Adipose tissue (tissue), 3 donors: ENCODE results near the gene CNTNAP5. TPM values are rescaled to one million over a fixed set of nuclear protein-coding genes. Genes with fewer than 3 reads are reported as not detected.

Experiments used
- H3K27ac ChIP-seq: one replicate; pipeline ENCODE4 v1.5.1; 2013; ENCODE audit warnings: low read depth, low read length
- WGBS, 3 donors: extraction: QIAGEN DNeasy Blood & Tissue Kit; methylation state at CpG; one replicate each; pipeline ENCODE4 v1.1.7; 2013; 5-methylcytosine and 5-hydroxymethylcytosine counted together
- polyA plus RNA-seq, 3 donors: library from polyadenylated mRNA; stranded (reverse); fragments of 200-250 nt; gene quantifications; one replicate each; pipeline ENCODE4 v1.2.3, GENCODE V29; 2013
- donor health status: healthy with polysubstance abuse.
- donor health status: Bipolar disorder and iron deficiency.
- donor health status: healthy.

The CNTNAP5 gene
- polyA plus RNA-seq, 3 donors, result 0.10 TPM; not detected in 2

GRCh38 chr2:124301915-124302314 lies 276.8 kb downstream of the CNTNAP5 start:
- H3K27ac ChIP-seq, result no peak overlapping the region

GRCh38 chr2:124308319-124309062 lies 283.4 kb downstream of the CNTNAP5 start:
- 48 to 70% (median 62%) methylated on average over 1 of the region's 1 CpG for WGBS, 3 donors
- no peak overlapping the region for H3K27ac ChIP-seq

GRCh38 chr2:124309563-124310138 lies 284.6 kb downstream of the CNTNAP5 start:
- WGBS, 3 donors, result 80 to 90% (median 86%) methylated on average over 8 of the region's 8 CpGs

DNA sequence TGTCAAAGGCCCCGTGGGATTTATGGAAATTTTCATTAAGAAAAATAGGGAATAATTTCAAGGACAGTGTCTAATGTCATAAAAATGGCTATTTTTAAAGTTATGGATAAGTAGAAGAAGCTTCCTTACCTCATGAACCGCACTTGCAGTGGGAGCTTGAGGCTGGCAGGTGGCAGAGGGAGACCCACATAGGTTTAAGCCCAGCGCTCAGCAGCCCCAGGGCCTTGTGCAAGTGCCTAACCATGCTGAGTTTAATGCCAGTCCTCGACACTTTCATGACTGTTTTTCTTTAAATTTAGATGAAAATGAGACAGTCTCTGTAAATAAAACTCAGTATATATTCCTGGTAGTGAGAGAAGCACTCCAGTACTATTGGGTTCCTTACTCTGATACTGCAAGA lies 285.6 kb downstream of the CNTNAP5 start:
- no peak overlapping the region for H3K27ac ChIP-seq
- WGBS, 3 donors, result 69 to 81% (median 79%) methylated on average over 4 of the region's 4 CpGs

More at GRCh38 chr2:124309563-124310138, 284.6 kb downstream of the CNTNAP5 start:
- H3K27ac ChIP-seq, result no peak overlapping the region

DNA sequence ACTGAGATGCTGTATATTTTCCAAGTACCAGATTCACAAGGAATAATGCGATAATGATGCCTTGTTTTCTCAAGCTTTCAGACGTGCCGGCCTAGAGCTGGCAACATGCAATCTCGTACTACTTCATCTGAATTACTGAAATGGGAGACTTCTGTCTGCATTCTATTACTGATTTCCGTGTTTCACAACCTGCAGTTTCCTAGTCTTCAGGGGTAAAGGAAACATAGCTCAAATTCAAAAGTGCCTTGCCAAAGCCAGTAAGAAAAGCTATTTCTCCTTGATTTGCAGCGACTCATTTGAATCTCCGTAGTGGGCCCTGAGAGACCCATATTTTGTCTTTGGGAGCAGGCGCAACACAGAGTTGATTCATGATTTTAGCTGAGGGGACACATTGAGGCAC lies 289.0 kb downstream of the CNTNAP5 start:
- H3K27ac ChIP-seq, result no peak overlapping the region
- 88 to 94% (median 93%) methylated on average over 8 of the region's 8 CpGs for WGBS, 3 donors

GRCh38 chr2:124315221-124315880 lies 290.3 kb downstream of the CNTNAP5 start:
- WGBS, 3 donors, result 59 to 75% (median 75%) methylated on average over 6 of the region's 6 CpGs
- H3K27ac ChIP-seq, result no peak overlapping the region

DNA sequence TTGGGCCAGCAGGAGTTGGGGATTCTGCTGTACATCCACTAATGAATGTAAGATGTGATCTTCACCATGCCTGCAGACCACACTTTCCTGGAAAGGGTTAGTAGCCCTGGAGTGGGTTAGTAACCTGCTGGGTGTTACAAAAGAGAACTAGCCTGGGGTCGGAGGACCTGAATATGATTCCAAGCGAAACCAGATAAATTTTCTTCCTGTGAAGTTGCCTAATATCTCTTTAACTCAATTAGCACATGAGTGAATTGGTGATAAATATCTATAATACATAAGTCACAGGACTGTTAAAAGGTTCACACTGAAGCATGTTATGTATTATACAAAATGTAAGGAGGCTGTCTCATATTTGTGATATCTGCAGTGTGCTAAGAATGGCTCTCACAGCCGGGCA lies 291.0 kb downstream of the CNTNAP5 start:
- H3K27ac ChIP-seq, result no peak overlapping the region
- 80 to 88% (median 85%) methylated on average over 3 of the region's 3 CpGs for WGBS, 3 donors

DNA sequence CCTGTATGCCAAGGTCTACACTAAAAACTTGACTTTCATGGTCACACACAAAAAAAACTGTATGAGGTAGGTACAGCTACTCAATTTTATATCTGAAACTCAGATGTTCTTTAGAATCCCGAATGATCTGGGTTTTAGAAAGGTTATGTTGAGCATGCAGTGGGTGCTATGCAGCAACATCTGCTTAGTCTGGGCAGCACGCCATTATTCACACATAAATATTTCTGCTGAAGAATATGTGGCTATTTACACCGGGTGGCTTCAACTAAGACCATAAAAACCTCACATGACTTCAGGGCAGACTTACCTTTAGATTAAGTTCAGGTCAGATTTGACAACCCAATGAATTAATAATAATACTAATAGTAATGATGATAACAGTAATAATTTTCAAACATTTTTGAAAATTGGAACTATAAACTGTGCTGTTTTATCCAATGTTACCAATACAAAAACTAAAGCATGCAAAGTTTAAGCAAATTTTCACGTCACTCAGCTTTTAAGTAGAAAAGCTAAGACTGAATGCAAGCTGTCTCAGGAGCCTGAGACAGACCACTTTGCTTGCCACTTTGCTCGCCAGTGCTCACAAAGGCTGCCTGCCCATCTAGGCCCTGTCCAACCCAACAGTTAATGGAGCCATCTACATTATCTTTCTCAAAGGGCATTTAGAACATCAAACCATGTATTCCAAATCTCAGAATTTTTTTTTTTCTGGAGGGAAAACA lies 292.0 kb downstream of the CNTNAP5 start:
- 68 to 76% (median 75%) methylated on average over 5 of the region's 5 CpGs for WGBS, 3 donors
- H3K27ac ChIP-seq, result no peak overlapping the region

GRCh38 chr2:124317628-124318027 lies 292.5 kb downstream of the CNTNAP5 start:
- 53 to 66% (median 65%) methylated on average over 1 of the region's 1 CpG for WGBS, 3 donors
- H3K27ac ChIP-seq, result no peak overlapping the region

- H3K27ac ChIP-seq, result no peak overlapping the region
- WGBS, 3 donors, result 62 to 68% (median 66%) methylated on average over 2 of the region's 2 CpGs
These were observed 293.8 kb downstream of the CNTNAP5 start for GRCh38 chr2:124318913-124319312.

DNA sequence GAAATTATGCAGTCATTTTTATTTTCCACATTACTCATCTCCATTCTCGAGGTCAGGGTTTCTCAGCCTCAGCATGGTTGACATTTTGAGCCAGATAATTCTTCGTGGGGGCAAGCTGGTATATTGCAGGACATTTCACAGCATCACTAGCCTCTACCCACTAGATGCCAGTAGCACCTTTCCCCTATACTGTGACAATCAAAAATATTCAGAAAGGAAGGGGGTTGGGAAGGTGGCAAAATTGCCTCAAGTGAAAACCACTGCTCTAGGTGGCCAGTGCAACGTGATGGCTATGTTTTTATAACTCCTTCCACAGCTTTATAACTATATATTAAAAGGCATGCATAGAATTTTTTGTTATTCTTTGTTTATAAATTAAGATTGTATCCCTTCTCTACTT lies 294.5 kb downstream of the CNTNAP5 start:
- WGBS, 3 donors, result 49 to 80% (median 69%) methylated on average over 3 of the region's 3 CpGs
- H3K27ac ChIP-seq, result no peak overlapping the region

DNA sequence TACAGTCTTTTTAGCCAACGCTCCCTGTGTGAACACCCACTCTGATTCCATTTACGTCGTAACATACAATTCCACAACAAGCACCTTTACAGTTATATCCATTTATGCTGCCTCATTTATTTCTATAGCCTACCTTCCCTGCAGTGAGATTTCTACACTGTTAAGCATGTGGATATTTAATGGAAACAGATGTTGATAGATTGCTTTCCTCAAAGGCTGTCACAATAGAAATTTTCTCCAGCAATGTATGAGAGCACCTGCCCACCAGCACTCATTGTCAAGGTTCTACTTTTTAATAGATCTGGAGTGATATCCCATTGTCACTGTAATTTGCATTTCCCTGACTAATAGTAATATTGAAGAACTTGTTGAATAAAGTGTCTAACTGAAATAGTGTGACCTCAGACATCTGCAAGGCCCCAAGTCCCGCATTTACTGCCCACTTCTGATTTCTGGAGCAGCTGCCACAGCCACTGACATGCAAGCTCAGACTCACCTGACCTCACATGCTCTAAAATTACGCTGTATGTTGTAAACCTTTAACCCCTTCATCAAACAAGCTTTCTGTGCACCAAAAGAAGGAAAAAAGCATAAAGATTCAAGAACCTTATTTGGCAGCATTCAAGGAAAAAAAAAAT lies 295.1 kb downstream of the CNTNAP5 start:
- WGBS, 3 donors, result 72 to 92% (median 90%) methylated on average over 5 of the region's 5 CpGs
- H3K27ac ChIP-seq, result no peak overlapping the region

GRCh38 chr2:124323321-124323720 lies 298.2 kb downstream of the CNTNAP5 start:
- 53 to 86% (median 82%) methylated on average over 2 of the region's 2 CpGs for WGBS, 3 donors

GRCh38 chr2:124325667-124326440 lies 300.8 kb downstream of the CNTNAP5 start:
- no peak overlapping the region for H3K27ac ChIP-seq
- 33 to 61% (median 39%) methylated on average over 3 of the region's 3 CpGs for WGBS, 3 donors

More at GRCh38 chr2:124323321-124323720, 298.2 kb downstream of the CNTNAP5 start:
- H3K27ac ChIP-seq, result no peak overlapping the region

DNA sequence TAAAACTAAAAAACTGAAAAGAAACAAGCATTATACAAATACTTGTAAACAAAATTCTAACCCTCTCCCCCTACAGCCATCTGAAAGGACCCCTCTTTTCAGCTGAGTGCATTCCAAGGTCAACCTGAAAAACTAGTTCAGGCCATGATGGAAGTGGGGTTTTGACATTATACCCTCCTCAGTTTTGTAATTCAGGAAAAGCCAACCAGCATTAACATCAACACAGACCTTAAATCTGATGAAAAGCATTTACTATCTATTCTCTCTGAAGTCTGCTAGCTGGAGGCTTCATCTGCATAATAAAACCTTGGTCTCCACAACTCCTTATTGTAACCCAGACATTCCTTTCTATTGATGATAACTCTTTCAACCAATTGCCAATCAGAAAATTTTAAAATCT lies 302.2 kb downstream of the CNTNAP5 start:
- H3K27ac ChIP-seq, result no peak overlapping the region

GRCh38 chr2:124328397-124328796 lies 303.3 kb downstream of the CNTNAP5 start:
- H3K27ac ChIP-seq, result no peak overlapping the region
- WGBS, 3 donors, result 37 to 63% (median 60%) methylated on average over 3 of the region's 3 CpGs

DNA sequence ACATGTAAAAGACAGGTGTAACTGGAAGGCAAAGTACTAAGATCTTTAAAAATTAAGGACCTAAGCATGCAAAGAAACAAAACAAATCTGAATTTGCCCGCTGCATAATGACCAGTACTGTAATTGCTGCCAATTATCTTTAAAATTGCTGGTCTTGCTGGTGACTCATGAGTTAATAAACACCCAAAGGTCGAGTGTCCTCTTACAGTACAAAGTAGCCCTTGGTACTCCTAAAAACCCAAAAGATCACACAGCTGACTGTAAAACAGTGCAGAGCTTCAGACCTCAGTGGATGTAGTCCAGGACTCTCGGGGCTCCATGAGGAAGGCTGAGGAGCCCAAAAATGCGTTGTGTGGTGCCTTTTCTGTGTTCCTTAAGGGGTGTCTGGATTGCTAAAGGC lies 308.7 kb downstream of the CNTNAP5 start:
- H3K27ac ChIP-seq, result no peak overlapping the region
- 54 to 78% (median 73%) methylated on average over 4 of the region's 4 CpGs for WGBS, 3 donors

- WGBS, 3 donors, result 72 to 88% (median 86%) methylated on average over 2 of the region's 2 CpGs
- H3K27ac ChIP-seq, result no peak overlapping the region
These were observed 310.0 kb downstream of the CNTNAP5 start for GRCh38 chr2:124335058-124335457.
